Neutrophil (primary cell): ENCODE results near the gene DSEL.

Experiments
- H3K27ac ChIP-seq: fragments of 200-600 bp; sonication (generic); 2 replicates; pipeline ENCODE4 v1.5.1; 2016; ENCODE audit warnings: mild to moderate bottlenecking, moderate library complexity
- H3K27me3 ChIP-seq: fragments of 200-600 bp; sonication (generic); 2 replicates; pipeline ENCODE4 v1.6.0; 2016; ENCODE audit warnings: mild to moderate bottlenecking
- H3K36me3 ChIP-seq: fragments of 200-600 bp; sonication (generic); 2 replicates; pipeline ENCODE4 v1.5.1; 2017
- H3K4me1 ChIP-seq, 2 experiments: fragments of 200-600 bp in 1 of 2; sonication (generic) in 1 of 2; 1 replicate in 1 of 2; 2 replicates in 1 of 2; pipeline versions ENCODE4 v1.5.1 to v1.6.1; 2013 to 2016; ENCODE audit warnings: low read depth in 1 of 2, low read length in 1 of 2, mild to moderate bottlenecking in 1 of 2, moderate library complexity in 1 of 2; ENCODE audit not compliant: control insufficient read depth in 1 of 2, insufficient read depth in 1 of 2
- H3K4me3 ChIP-seq, 2 experiments: fragments of 200-600 bp in 1 of 2; sonication (generic) in 1 of 2; 1 replicate in 1 of 2; 2 replicates in 1 of 2; pipeline ENCODE4 v1.5.1; 2013 to 2016; ENCODE audit warnings: low read depth in 1 of 2, low read length in 1 of 2, mild to moderate bottlenecking in 1 of 2, moderate library complexity in 1 of 2
- H3K9me3 ChIP-seq: fragments of 200-600 bp; sonication (generic); 2 replicates; pipeline ENCODE4 v1.5.1; 2016
- TF ChIP-seq, protein P1 (sequence below): fragments of 200-600 bp; sonication (generic); IDR thresholded peaks from 2 replicates; pipeline ENCODE4 v1.5.1; 2016; ENCODE audit warnings: antibody characterized with exemption

Gene DSEL

DNA sequence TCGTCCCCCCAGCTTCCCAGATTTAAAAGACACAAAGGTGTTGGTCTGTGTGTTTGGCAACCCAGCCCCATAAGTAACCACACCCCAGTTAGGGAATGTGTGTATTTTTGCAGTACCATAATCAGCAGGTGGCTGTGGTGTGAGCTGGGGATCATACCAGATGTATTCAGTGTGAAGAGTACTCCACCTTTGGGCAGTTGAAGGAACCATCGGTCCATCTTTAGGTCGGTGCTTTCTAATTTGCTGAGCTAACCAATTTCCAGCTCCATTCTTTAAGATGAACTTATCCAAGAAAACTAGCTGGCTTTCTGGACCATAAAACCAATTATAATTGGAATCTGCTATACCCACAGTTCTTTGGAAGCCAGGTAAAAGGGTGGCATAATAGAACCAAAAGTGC, 3.2 kb downstream of the DSEL start:
- H3K27me3 ChIP-seq: peaks cover 55% of the 10 kb centered on the region

DNA sequence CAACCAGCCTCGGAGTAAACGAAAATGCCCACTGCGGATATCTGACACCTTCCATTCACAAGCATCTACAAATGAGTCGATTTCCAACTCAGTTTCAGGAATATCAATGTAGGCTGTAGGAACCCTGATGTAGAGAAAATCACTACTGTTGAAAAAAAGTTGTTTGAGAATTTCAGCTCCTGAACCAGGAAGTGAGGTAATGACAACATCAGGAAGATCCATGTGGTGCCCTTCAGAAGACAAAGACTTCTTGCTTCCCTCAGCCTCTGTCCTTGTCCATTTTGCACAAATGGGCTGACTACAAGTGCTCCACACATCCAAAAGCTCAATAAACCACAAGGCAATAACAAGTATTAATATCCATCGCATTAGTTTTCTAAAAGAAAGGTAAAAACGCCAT, 4.7 kb downstream of the DSEL start:
- Histone ChIP-seq H3K36me3 (no peaks in the 10 kb centered on the region), H3K27ac (no peak overlapping the region)

More for the DNA sequence above, 3.2 kb downstream of the DSEL start:
- TF ChIP-seq, protein P1, sequence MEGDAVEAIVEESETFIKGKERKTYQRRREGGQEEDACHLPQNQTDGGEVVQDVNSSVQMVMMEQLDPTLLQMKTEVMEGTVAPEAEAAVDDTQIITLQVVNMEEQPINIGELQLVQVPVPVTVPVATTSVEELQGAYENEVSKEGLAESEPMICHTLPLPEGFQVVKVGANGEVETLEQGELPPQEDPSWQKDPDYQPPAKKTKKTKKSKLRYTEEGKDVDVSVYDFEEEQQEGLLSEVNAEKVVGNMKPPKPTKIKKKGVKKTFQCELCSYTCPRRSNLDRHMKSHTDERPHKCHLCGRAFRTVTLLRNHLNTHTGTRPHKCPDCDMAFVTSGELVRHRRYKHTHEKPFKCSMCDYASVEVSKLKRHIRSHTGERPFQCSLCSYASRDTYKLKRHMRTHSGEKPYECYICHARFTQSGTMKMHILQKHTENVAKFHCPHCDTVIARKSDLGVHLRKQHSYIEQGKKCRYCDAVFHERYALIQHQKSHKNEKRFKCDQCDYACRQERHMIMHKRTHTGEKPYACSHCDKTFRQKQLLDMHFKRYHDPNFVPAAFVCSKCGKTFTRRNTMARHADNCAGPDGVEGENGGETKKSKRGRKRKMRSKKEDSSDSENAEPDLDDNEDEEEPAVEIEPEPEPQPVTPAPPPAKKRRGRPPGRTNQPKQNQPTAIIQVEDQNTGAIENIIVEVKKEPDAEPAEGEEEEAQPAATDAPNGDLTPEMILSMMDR: no peak
- Histone ChIP-seq H3K4me3 (no peak overlapping the region), H3K27ac (no peak overlapping the region), H3K36me3 (no peaks in the 10 kb centered on the region), H3K4me1 (peaks cover 12 to 17% of the 10 kb centered on the region in 2 experiments), H3K9me3 (no peaks in the 10 kb centered on the region)

DNA sequence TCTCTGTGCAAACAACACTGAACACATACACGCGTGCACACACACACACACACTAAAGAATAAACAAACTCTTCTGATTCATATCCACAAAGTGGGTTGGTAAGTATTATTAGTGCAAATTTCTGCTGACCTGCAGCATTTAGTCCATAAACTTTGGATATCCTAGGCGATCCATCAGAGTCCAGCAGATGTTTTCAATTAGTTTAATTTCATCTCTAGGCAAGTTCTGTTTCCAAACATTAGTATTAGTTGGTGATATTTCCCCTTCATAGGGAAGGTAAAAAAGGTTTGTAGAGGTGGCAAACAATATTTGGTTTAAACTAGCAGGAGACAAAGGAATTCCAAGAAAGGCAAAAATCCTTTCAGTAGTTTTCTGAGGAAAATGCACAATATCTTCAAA, 5.7 kb downstream of the DSEL start:
- peaks cover 31% of the 10 kb centered on the region for H3K27me3 ChIP-seq
- H3K4me3 ChIP-seq: no peak overlapping the region
- no peaks in the 10 kb centered on the region for H3K36me3 ChIP-seq
- H3K9me3 ChIP-seq: no peaks in the 10 kb centered on the region
- H3K4me1 ChIP-seq: peaks cover under 1% of the 10 kb centered on the region in 2 experiments
- no peak overlapping the region for H3K27ac ChIP-seq
- TF ChIP-seq, protein P1: no peak

More for the DNA sequence above, 4.7 kb downstream of the DSEL start:
- Histone ChIP-seq H3K4me1 (peaks cover 6 to 10% of the 10 kb centered on the region in 2 experiments), H3K4me3 (no peak overlapping the region), H3K27me3 (peaks cover 41% of the 10 kb centered on the region), H3K9me3 (no peaks in the 10 kb centered on the region)
- TF ChIP-seq, protein P1: no peak

DNA sequence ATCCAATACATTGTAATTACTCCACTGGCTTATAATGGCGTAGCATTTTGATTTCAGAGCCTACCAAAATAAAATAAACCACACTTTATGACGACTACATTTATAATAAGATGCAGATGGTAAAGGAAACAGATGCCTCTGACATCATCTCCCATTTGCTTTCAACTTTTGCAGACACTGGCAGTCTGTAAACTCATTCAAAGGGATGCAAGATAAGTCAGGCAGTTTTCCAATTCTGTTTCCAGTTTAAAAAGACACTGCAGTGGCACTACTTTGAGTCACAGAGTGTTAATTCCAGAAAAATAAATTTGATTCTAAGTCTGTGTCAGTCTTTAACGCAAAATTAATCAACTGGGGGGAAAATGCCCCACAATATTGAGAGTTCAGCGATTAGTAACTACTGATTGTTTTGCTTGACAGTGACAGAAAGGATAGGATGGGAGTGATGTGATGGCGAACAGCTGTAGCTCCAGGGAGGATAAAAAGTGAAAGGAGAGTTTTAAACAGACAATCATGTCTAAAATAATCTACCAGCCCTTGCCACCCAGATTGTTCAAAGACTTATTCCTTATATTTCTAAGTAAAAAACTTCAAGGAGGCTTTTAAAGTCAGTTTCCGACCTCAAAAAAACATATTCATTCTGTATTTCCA, 6.7 kb downstream of the DSEL start:
- Histone ChIP-seq H3K9me3 (no peaks in the 10 kb centered on the region), H3K27me3 (peaks cover 21% of the 10 kb centered on the region), H3K27ac (no peak overlapping the region), H3K4me1 (no peaks in the 10 kb centered on the region), H3K36me3 (no peaks in the 10 kb centered on the region), H3K4me3 (no peak overlapping the region)
- TF ChIP-seq, protein P1: no peak

DNA sequence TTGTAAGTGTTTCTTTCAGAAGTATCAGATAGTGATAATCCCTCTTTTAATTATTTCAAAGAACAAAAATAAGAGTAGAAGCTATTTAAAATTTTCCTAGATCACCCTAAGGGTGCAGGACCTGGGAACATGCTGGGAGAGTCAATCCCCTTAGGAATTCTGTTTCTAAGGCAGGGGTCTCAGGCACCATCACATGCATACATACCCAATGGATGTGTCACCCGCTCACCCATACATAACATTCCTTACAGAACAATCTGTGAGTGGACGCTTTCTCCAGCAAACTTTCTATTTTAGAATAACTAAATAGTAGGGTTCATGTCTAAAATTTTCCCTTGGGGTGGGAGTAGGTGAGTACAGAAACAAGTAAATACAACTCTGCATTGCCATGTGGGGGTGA, 8.4 kb downstream of the DSEL start:
- Histone ChIP-seq H3K4me3 (no peak overlapping the region), H3K27me3 (peaks cover 4% of the 10 kb centered on the region), H3K9me3 (no peaks in the 10 kb centered on the region), H3K27ac (no peak overlapping the region), H3K4me1 (no peaks in the 10 kb centered on the region), H3K36me3 (no peaks in the 10 kb centered on the region)
- TF ChIP-seq, protein P1: no peak
